ENCODE measurements around the gene LMAN1L. TPM values are rescaled to one million over a fixed set of nuclear protein-coding genes. Genes with fewer than 3 reads are reported as not detected.

The LMAN1L gene
- not detected for polyA plus RNA-seq
- long read RNA-seq, donor 1: 0 reads
- long read RNA-seq, donor 2: 0 reads
- long read RNA-seq, donor 3: 0 reads
- long read RNA-seq, donor 4: 0 reads
- long read RNA-seq, donor 5: 0 reads
- long read RNA-seq, donor 6: 0 reads
- long read RNA-seq, donor 7: 0 reads
- long read RNA-seq, donor 8: 0 reads
- long read RNA-seq, donor 9: 0 reads
- long read RNA-seq, donor 10: 0 reads
- long read RNA-seq, donor 11: 0 reads

- H3K27ac ChIP-seq (ENCODE audit: low read length): no peak within 1 kb of the TSS
- no CpG with 5 or more reads among the region's 12 CpGs for WGBS (ENCODE audit: insufficient coverage, low lambda C conversion rate)
- no peak for DNase-seq
- no peak within 1 kb of the TSS for H3K4me3 ChIP-seq (ENCODE audit: low read length)
- H3K27me3 ChIP-seq (ENCODE audit: control insufficient read depth, insufficient read depth, low read length): no peaks in the 10 kb centered on the region
- H3K4me1 ChIP-seq (ENCODE audit: control insufficient read depth, insufficient read depth, low read length): peaks cover 5% of the 10 kb centered on the region
- no peaks in the 10 kb centered on the region for H3K36me3 ChIP-seq (ENCODE audit: control insufficient read depth, insufficient read depth, low read length)
- no peaks in the 10 kb centered on the region for H3K9me3 ChIP-seq (ENCODE audit: control insufficient read depth, low read depth, low read length)
Observed at GRCh38 chr15:74812533-74812932, at the start of gene LMAN1L. TSS of gene LMAN1L (plus strand) at chr15:74812835. CDS start at chr15:74812855, 20 bp downstream.

GRCh38 chr15:74763416-74763815 is 49.2 kb upstream of the LMAN1L start:
- no peaks in the 10 kb centered on the region for H3K36me3 ChIP-seq (ENCODE audit: control insufficient read depth, insufficient read depth, low read length)
- no CpG with 5 or more reads among the region's 15 CpGs for WGBS (ENCODE audit: insufficient coverage, low lambda C conversion rate)
- H3K4me1 ChIP-seq (ENCODE audit: control insufficient read depth, insufficient read depth, low read length): peaks cover 10% of the 10 kb centered on the region
- peaks cover 8% of the 10 kb centered on the region for H3K27me3 ChIP-seq (ENCODE audit: control insufficient read depth, insufficient read depth, low read length)
- H3K27ac ChIP-seq (ENCODE audit: low read length): no peak overlapping the region
- H3K4me3 ChIP-seq (ENCODE audit: low read length): no peak overlapping the region
- no peaks in the 10 kb centered on the region for H3K9me3 ChIP-seq (ENCODE audit: control insufficient read depth, low read depth, low read length)
- peak in 1 of 2 donors; percentile 69 for DNase-seq

- no peak overlapping the region for H3K27ac ChIP-seq (ENCODE audit: low read length)
- 100% methylated on average over 1 of the region's 14 CpGs for WGBS (ENCODE audit: insufficient coverage, low lambda C conversion rate)
- H3K9me3 ChIP-seq (ENCODE audit: control insufficient read depth, low read depth, low read length): no peaks in the 10 kb centered on the region
- peak in 1 of 2 donors; percentile 1 for DNase-seq
- H3K4me3 ChIP-seq (ENCODE audit: low read length): no peak overlapping the region
- no peaks in the 10 kb centered on the region for H3K36me3 ChIP-seq (ENCODE audit: control insufficient read depth, insufficient read depth, low read length)
- H3K27me3 ChIP-seq (ENCODE audit: control insufficient read depth, insufficient read depth, low read length): peaks cover 7% of the 10 kb centered on the region
- H3K4me1 ChIP-seq (ENCODE audit: control insufficient read depth, insufficient read depth, low read length): no peaks in the 10 kb centered on the region
Observed at GRCh38 chr15:74767167-74768098, 45.2 kb upstream of the LMAN1L start.

- Histone ChIP-seq H3K9me3 (ENCODE audit: control insufficient read depth, low read depth, low read length) (no peaks in the 10 kb centered on the region), H3K27me3 (ENCODE audit: control insufficient read depth, insufficient read depth, low read length) (peaks cover 7% of the 10 kb centered on the region), H3K36me3 (ENCODE audit: control insufficient read depth, insufficient read depth, low read length) (no peaks in the 10 kb centered on the region), H3K4me1 (ENCODE audit: control insufficient read depth, insufficient read depth, low read length) (peaks cover 4% of the 10 kb centered on the region), H3K27ac (ENCODE audit: low read length) (no peak overlapping the region), H3K4me3 (ENCODE audit: low read length) (no peak overlapping the region)
- no CpG with 5 or more reads among the region's 15 CpGs for WGBS (ENCODE audit: insufficient coverage, low lambda C conversion rate)
- DNase-seq: peak in 1 of 2 donors; percentile 1
Observed at GRCh38 chr15:74768099-74768770, 44.4 kb upstream of the LMAN1L start.

GRCh38 chr15:74768771-74769342 is 43.8 kb upstream of the LMAN1L start:
- Histone ChIP-seq H3K9me3 (ENCODE audit: control insufficient read depth, low read depth, low read length) (no peaks in the 10 kb centered on the region), H3K27me3 (ENCODE audit: control insufficient read depth, insufficient read depth, low read length) (peaks cover 7% of the 10 kb centered on the region), H3K4me1 (ENCODE audit: control insufficient read depth, insufficient read depth, low read length) (peaks cover 10% of the 10 kb centered on the region), H3K4me3 (ENCODE audit: low read length) (no peak overlapping the region), H3K36me3 (ENCODE audit: control insufficient read depth, insufficient read depth, low read length) (no peaks in the 10 kb centered on the region), H3K27ac (ENCODE audit: low read length) (no peak overlapping the region)
- WGBS (ENCODE audit: insufficient coverage, low lambda C conversion rate): no CpG with 5 or more reads among the region's 9 CpGs
- peak in 1 of 2 donors; percentile 46 for DNase-seq

GRCh38 chr15:74769463-74770025 is 43.1 kb upstream of the LMAN1L start:
- H3K27ac ChIP-seq (ENCODE audit: low read length): no peak overlapping the region
- no peak for DNase-seq
- peaks cover 7% of the 10 kb centered on the region for H3K27me3 ChIP-seq (ENCODE audit: control insufficient read depth, insufficient read depth, low read length)
- H3K9me3 ChIP-seq (ENCODE audit: control insufficient read depth, low read depth, low read length): no peaks in the 10 kb centered on the region
- peaks cover 13% of the 10 kb centered on the region for H3K4me1 ChIP-seq (ENCODE audit: control insufficient read depth, insufficient read depth, low read length)
- no peak overlapping the region for H3K4me3 ChIP-seq (ENCODE audit: low read length)
- WGBS (ENCODE audit: insufficient coverage, low lambda C conversion rate): no CpG with 5 or more reads among the region's 7 CpGs
- H3K36me3 ChIP-seq (ENCODE audit: control insufficient read depth, insufficient read depth, low read length): no peaks in the 10 kb centered on the region

GRCh38 chr15:74770211-74770903 is 42.3 kb upstream of the LMAN1L start:
- H3K36me3 ChIP-seq (ENCODE audit: control insufficient read depth, insufficient read depth, low read length): no peaks in the 10 kb centered on the region
- no peak for DNase-seq

GRCh38 chr15:74773329-74773728 is 39.3 kb upstream of the LMAN1L start:
- H3K27ac ChIP-seq (ENCODE audit: low read length): no peak overlapping the region
- WGBS (ENCODE audit: insufficient coverage, low lambda C conversion rate): no CpG with 5 or more reads among the region's 5 CpGs
- H3K36me3 ChIP-seq (ENCODE audit: control insufficient read depth, insufficient read depth, low read length): no peaks in the 10 kb centered on the region
- H3K4me1 ChIP-seq (ENCODE audit: control insufficient read depth, insufficient read depth, low read length): peaks cover 38% of the 10 kb centered on the region
- peaks cover 4% of the 10 kb centered on the region for H3K27me3 ChIP-seq (ENCODE audit: control insufficient read depth, insufficient read depth, low read length)
- peak in 1 of 2 donors; percentile 47 for DNase-seq
- no peaks in the 10 kb centered on the region for H3K9me3 ChIP-seq (ENCODE audit: control insufficient read depth, low read depth, low read length)
- no peak overlapping the region for H3K4me3 ChIP-seq (ENCODE audit: low read length)

More at GRCh38 chr15:74770211-74770903, 42.3 kb upstream of the LMAN1L start:
- no peaks in the 10 kb centered on the region for H3K9me3 ChIP-seq (ENCODE audit: control insufficient read depth, low read depth, low read length)
- no peak overlapping the region for H3K4me3 ChIP-seq (ENCODE audit: low read length)
- peaks cover 16% of the 10 kb centered on the region for H3K4me1 ChIP-seq (ENCODE audit: control insufficient read depth, insufficient read depth, low read length)
- H3K27me3 ChIP-seq (ENCODE audit: control insufficient read depth, insufficient read depth, low read length): peaks cover 7% of the 10 kb centered on the region
- no CpG with 5 or more reads among the region's 4 CpGs for WGBS (ENCODE audit: insufficient coverage, low lambda C conversion rate)
- no peak overlapping the region for H3K27ac ChIP-seq (ENCODE audit: low read length)

GRCh38 chr15:74773731-74774252 is 38.8 kb upstream of the LMAN1L start:
- H3K4me1 ChIP-seq (ENCODE audit: control insufficient read depth, insufficient read depth, low read length): peaks cover 43% of the 10 kb centered on the region
- H3K36me3 ChIP-seq (ENCODE audit: control insufficient read depth, insufficient read depth, low read length): no peaks in the 10 kb centered on the region
- no peak for DNase-seq
- H3K27ac ChIP-seq (ENCODE audit: low read length): no peak overlapping the region
- WGBS (ENCODE audit: insufficient coverage, low lambda C conversion rate): no CpG with 5 or more reads among the region's 5 CpGs
- no peaks in the 10 kb centered on the region for H3K9me3 ChIP-seq (ENCODE audit: control insufficient read depth, low read depth, low read length)
- H3K4me3 ChIP-seq (ENCODE audit: low read length): no peak overlapping the region
- peaks cover 4% of the 10 kb centered on the region for H3K27me3 ChIP-seq (ENCODE audit: control insufficient read depth, insufficient read depth, low read length)

All from large intestine (tissue), 12 donors.